Mucosa of rectum (tissue), 2 donors: ENCODE results near the gene THAP3.

Experiments
- H3K27ac ChIP-seq, 2 donors: one replicate each; pipeline ENCODE4 v1.7.0; 2013; ENCODE audit warnings: inconsistent platforms in 2 of 2, low read depth in 2 of 2, low read length in 2 of 2
- H3K27me3 ChIP-seq, 2 donors: one replicate each; pipeline ENCODE4 v1.7.0; 2013; ENCODE audit warnings: low read length in 2 of 2; ENCODE audit not compliant: control insufficient read depth in 2 of 2, insufficient read depth in 2 of 2
- H3K36me3 ChIP-seq, 2 donors: one replicate each; pipeline ENCODE4 v1.7.0; 2013; ENCODE audit warnings: low read length in 2 of 2; ENCODE audit not compliant: control insufficient read depth in 2 of 2, insufficient read depth in 2 of 2
- H3K4me1 ChIP-seq, 2 donors: one replicate each; pipeline ENCODE4 v1.7.0; 2013; ENCODE audit warnings: low read length in 2 of 2, mild to moderate bottlenecking in 1 of 2; ENCODE audit not compliant: control insufficient read depth in 2 of 2, insufficient read depth in 2 of 2
- H3K4me3 ChIP-seq, 2 donors: one replicate each; pipeline ENCODE4 v1.7.0; 2013; ENCODE audit warnings: low read length in 2 of 2
- H3K9ac ChIP-seq, 2 donors: one replicate each; pipeline ENCODE4 v1.7.0; 2013; ENCODE audit warnings: low read length in 2 of 2, low read depth in 1 of 2, mild to moderate bottlenecking in 1 of 2
- H3K9me3 ChIP-seq, 2 donors: one replicate each; pipeline ENCODE4 v1.7.0; 2013; ENCODE audit warnings: low read length in 2 of 2; ENCODE audit not compliant: control insufficient read depth in 2 of 2
- donor health status: healthy.
- donor health status: Normal muscosa, but diverticular disease.

The THAP3 gene, protein sequence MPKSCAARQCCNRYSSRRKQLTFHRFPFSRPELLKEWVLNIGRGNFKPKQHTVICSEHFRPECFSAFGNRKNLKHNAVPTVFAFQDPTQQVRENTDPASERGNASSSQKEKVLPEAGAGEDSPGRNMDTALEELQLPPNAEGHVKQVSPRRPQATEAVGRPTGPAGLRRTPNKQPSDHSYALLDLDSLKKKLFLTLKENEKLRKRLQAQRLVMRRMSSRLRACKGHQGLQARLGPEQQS

DNA sequence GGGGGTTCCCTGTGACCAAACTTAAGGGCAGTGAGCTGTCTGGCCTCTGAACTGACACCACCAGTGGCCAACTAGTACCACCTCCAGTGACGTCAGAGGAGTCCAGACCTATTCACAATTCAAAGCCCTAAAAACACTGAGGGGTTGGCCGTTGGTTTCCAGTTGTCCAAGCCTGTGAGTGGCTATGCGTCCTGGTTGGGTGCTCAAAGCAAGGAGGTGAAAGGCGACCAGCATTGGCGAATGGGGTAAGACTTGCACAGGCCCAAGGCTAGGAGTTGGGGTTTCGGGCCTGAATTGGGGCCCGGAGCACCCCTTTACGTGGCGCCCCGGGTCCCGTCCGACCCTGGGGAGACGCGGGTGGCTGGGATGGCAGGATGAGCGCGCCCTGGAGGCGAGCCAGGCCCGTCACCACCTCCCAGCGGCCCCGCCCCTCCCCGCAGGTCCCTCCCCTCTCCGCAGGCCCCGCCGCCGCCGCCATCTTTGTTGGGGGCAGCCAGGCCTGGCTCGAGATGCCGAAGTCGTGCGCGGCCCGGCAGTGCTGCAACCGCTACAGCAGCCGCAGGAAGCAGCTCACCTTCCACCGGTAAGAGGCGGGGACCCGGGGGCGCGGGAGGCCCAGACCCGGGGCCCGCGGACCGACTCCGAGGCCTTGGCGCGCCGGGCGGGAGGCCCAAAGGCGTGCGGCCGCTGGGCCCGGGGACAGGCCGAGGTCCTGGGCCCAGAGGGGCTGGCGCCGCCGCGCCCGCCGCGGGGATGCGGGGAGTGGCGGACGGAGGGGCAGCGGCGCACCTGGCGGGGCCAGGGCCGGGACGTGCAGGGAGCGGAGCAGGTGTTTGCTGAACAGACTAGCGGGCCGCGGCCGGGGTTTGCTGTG is at the start of gene THAP3:
THAP3 (plus strand) TSS at position 159 of the 874 bp plus-strand sequence; CDS start at position 510, 351 bp downstream.
- H3K36me3 ChIP-seq, result peaks cover 20 to 37% of the 10 kb centered on the region in 2 donors
- H3K9ac ChIP-seq, result peak within 1 kb of the TSS; percentile 61 to 75
- H3K4me1 ChIP-seq, result peaks cover 4 to 12% of the 10 kb centered on the region in 2 donors
- H3K27me3 ChIP-seq, result no peaks in the 10 kb centered on the region
- H3K4me3 ChIP-seq, result peak within 1 kb of the TSS; percentile 61 to 84
- peak within 1 kb of the TSS; percentile 50 to 77 for H3K27ac ChIP-seq
- H3K9me3 ChIP-seq, result no peaks in the 10 kb centered on the region

DNA sequence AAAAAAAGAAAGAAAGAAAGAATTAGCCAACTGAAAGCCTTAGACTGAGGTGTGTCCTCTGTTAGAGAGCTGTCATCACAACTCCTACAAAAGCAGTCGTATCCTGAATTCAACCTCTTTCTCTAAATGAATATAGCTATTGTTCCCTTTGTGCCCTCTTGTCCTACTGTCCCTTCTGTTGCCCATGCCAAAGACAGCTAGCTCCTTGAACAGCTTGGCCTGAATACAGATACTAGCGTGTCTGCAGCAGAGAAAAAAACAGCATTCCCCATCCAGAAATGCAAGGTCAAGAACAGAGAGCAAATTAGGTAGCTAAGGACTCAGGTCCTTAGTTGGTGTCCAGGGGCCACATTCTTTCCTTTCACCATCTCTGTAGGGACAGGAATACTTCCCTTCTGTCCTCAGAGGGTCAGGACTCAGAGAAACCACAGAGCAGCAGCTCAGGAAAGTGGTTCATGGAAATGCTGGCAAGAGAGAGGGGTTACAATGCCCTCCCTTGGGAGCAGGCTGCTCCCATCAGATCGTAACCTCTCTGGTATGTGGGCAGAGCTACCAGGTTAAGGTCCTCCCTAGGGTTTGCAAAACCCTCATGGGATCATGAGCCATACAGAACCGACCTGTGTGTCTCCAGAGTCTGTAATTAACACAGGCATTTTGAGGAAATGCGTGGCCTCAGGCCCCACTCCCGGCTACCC is 46.7 kb upstream of the THAP3 start:
- H3K4me3 ChIP-seq, result no peak overlapping the region
- H3K36me3 ChIP-seq, result no peaks in the 10 kb centered on the region
- no peaks in the 10 kb centered on the region for H3K9me3 ChIP-seq
- no peak overlapping the region for H3K27ac ChIP-seq
- H3K27me3 ChIP-seq, result no peaks in the 10 kb centered on the region
- peaks cover 30 to 32% of the 10 kb centered on the region in 2 donors for H3K4me1 ChIP-seq
- H3K9ac ChIP-seq, result no peak overlapping the region

DNA sequence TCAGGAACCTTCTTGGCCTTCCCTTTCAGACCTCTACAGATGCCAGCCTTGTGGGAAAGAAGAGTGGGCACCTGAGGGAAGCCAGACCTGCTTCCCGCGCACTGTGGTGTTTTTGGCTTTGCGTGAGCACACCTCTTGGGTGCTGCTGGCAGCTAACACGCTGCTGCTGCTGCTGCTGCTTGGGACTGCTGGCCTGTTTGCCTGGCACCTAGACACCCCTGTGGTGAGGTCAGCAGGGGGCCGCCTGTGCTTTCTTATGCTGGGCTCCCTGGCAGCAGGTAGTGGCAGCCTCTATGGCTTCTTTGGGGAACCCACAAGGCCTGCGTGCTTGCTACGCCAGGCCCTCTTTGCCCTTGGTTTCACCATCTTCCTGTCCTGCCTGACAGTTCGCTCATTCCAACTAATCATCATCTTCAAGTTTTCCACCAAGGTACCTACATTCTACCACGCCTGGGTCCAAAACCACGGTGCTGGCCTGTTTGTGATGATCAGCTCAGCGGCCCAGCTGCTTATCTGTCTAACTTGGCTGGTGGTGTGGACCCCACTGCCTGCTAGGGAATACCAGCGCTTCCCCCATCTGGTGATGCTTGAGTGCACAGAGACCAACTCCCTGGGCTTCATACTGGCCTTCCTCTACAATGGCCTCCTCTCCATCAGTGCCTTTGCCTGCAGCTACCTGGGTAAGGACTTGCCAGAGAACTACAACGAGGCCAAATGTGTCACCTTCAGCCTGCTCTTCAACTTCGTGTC is 45.9 kb upstream of the THAP3 start:
- H3K4me3 ChIP-seq, result peak overlapping the region; percentile 80 to 95
- peak overlapping the region; percentile 79 to 97 for H3K9ac ChIP-seq
- H3K9me3 ChIP-seq, result no peaks in the 10 kb centered on the region
- no peaks in the 10 kb centered on the region for H3K36me3 ChIP-seq
- peak overlapping the region; percentile 82 to 94 for H3K27ac ChIP-seq
- H3K27me3 ChIP-seq, result no peaks in the 10 kb centered on the region
- H3K4me1 ChIP-seq, result peaks cover 30 to 32% of the 10 kb centered on the region in 2 donors

DNA sequence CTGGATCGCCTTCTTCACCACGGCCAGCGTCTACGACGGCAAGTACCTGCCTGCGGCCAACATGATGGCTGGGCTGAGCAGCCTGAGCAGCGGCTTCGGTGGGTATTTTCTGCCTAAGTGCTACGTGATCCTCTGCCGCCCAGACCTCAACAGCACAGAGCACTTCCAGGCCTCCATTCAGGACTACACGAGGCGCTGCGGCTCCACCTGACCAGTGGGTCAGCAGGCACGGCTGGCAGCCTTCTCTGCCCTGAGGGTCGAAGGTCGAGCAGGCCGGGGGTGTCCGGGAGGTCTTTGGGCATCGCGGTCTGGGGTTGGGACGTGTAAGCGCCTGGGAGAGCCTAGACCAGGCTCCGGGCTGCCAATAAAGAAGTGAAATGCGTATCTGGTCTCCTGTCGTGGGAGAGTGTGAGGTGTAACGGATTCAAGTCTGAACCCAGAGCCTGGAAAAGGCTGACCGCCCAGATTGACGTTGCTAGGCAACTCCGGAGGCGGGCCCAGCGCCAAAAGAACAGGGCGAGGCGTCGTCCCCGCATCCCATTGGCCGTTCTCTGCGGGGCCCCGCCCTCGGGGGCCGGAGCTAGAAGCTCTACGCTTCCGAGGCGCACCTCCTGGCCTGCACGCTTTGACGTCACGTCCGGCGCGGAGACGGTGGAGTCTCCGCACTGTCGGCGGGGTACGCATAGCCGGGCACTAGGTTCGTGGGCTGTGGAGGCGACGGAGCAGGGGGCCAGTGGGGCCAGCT is 45.1 kb upstream of the THAP3 start, which contains the start of gene ZBTB48:
ZBTB48 (plus strand) TSS at position 621 of the 745 bp plus-strand sequence. CDS start 616 bp downstream, outside the sequence.
- Histone ChIP-seq H3K27ac (peak within 1 kb of the TSS; percentile 91 to 94), H3K4me3 (peak within 1 kb of the TSS; percentile 80 to 95), H3K36me3 (no peaks in the 10 kb centered on the region), H3K4me1 (peaks cover 30 to 32% of the 10 kb centered on the region in 2 donors), H3K27me3 (no peaks in the 10 kb centered on the region), H3K9ac (peak within 1 kb of the TSS; percentile 81 to 97), H3K9me3 (no peaks in the 10 kb centered on the region)

DNA sequence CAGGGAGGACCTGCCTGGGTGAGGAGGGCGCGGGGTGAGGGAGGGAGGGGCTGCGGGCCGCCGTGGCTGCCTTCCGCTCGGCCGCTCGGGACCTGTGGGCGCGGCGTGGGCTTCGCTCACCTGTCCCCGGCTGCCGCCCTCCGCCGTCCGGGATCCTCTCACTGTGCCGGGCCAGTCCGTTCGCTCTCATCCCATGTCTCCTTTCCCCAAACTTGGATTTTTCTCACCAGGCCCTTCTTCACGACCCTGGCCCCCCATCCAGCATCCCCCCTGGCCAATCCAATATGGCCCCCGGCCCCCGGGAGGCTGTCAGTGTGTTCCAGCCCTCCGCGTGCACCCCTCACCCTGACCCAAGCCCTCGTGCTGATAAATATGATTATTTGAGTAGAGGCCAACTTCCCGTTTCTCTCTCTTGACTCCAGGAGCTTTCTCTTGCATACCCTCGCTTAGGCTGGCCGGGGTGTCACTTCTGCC is 44.5 kb upstream of the THAP3 start:
- H3K27me3 ChIP-seq, result no peaks in the 10 kb centered on the region
- H3K36me3 ChIP-seq, result no peaks in the 10 kb centered on the region
- no peaks in the 10 kb centered on the region for H3K9me3 ChIP-seq
- H3K4me3 ChIP-seq, result peak overlapping the region; percentile 80 to 95
- peak overlapping the region; percentile 91 to 94 for H3K27ac ChIP-seq
- peaks cover 30 to 32% of the 10 kb centered on the region in 2 donors for H3K4me1 ChIP-seq
- H3K9ac ChIP-seq, result peak overlapping the region; percentile 81 to 97

DNA sequence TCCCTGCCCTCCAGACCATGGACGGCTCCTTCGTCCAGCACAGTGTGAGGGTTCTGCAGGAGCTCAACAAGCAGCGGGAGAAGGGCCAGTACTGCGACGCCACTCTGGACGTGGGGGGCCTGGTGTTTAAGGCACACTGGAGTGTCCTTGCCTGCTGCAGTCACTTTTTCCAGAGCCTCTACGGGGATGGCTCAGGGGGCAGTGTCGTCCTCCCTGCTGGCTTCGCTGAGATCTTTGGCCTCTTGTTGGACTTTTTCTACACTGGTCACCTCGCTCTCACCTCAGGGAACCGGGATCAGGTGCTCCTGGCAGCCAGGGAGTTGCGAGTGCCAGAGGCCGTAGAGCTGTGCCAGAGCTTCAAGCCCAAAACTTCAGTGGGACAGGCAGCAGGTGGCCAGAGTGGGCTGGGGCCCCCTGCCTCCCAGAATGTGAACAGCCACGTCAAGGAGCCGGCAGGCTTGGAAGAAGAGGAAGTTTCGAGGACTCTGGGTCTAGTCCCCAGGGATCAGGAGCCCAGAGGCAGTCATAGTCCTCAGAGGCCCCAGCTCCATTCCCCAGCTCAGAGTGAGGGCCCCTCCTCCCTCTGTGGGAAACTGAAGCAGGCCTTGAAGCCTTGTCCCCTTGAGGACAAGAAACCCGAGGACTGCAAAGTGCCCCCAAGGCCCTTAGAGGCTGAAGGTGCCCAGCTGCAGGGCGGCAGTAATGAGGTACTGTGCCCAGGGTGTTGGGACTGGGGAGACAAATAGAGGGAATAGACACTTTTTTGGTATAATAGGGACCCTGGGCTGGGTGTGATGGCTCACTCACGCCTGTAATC is 43.9 kb upstream of the THAP3 start:
- peak overlapping the region; percentile 80 to 95 for H3K4me3 ChIP-seq
- H3K36me3 ChIP-seq, result no peaks in the 10 kb centered on the region
- H3K27me3 ChIP-seq, result no peaks in the 10 kb centered on the region
- H3K9ac ChIP-seq, result peak overlapping the region; percentile 81 to 97
- H3K4me1 ChIP-seq, result peaks cover 30 to 32% of the 10 kb centered on the region in 2 donors
- H3K27ac ChIP-seq, result peak overlapping the region; percentile 91 to 94
- no peaks in the 10 kb centered on the region for H3K9me3 ChIP-seq

DNA sequence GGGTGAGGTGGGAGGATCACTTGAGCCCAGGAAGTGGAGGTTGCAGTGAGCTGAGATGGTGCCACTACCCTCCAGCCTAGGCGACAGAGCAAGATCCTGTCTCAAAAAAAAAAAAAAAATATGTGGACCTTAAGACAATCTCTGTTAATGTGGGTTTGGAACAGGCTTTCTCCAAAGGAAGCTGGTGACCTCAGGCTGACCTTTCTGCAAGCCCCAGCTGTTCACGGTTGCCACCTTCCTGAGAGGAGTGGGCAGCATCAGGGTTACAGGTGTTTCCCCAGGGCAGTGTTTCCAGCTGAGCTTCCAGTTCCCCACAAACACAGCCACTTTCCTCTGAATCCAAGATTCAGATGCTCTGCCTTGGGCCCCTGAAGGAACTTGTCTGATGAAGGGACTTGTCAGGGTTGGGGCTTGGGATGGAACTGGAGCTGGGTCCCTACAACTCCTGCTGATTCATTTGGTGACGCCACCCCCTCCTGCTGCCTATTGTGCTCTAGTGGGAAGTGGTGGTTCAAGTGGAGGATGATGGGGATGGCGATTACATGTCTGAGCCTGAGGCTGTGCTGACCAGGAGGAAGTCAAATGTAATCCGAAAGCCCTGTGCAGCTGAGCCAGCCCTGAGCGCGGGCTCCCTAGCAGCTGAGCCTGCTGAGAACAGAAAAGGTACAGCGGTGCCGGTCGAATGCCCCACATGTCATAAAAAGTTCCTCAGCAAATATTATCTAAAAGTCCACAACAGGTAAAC is 42.9 kb upstream of the THAP3 start:
- Histone ChIP-seq H3K27ac (peak overlapping the region; percentile 91 to 94), H3K4me3 (peak overlapping the region; percentile 55 to 80), H3K4me1 (peaks cover 30 to 32% of the 10 kb centered on the region in 2 donors), H3K9me3 (no peaks in the 10 kb centered on the region), H3K27me3 (no peaks in the 10 kb centered on the region), H3K36me3 (peaks cover 0 to 1% of the 10 kb centered on the region in 2 donors), H3K9ac (peak overlapping the region; percentile 56 to 59)

DNA sequence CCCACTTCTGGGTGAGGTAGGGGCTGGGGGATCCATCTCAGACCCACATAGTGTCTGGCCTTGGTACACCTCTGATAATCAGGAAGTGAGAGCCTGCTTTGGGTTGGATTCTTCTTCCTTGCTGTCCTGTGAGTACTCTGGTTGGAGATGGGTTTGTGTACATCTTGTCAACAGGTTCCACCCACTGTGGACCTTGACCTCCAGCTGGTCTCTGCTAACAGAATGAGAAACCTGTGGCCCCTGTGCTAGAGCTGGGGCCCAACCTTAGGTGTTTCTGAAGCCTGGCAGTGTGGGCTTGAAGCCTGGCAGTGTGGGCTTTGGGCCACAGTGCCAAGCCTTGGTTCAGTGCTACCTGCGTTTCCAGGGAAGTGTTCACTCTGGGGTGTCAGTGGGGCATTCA is 42.3 kb upstream of the THAP3 start:
- peak overlapping the region; percentile 56 to 59 for H3K9ac ChIP-seq
- peak overlapping the region; percentile 91 to 94 for H3K27ac ChIP-seq
- H3K27me3 ChIP-seq, result no peaks in the 10 kb centered on the region
- peaks cover 30 to 32% of the 10 kb centered on the region in 2 donors for H3K4me1 ChIP-seq
- peak overlapping the region; percentile 55 to 80 for H3K4me3 ChIP-seq
- peaks cover 2 to 8% of the 10 kb centered on the region in 2 donors for H3K36me3 ChIP-seq
- no peaks in the 10 kb centered on the region for H3K9me3 ChIP-seq
